ENCODE results near the gene ERBB4.
"Not testable (repeated sequence)": the region's sequence is repeated elsewhere in the genome, so short reads cannot be mapped to it uniquely, and the experiment has no call there.

The ERBB4 gene

GRCh38 chr2:211599146-211599545 lies 939.5 kb downstream of the ERBB4 start:
- peak; percentile 6 for DNase-seq (ENCODE audit: low spot score)

GRCh38 chr2:211598238-211598637 lies 940.4 kb downstream of the ERBB4 start:
- DNase-seq (ENCODE audit: low spot score): no peak

- not testable (repeated sequence) for DNase-seq (ENCODE audit: low spot score)
Measured at GRCh38 chr2:211592006-211592405, 946.6 kb downstream of the ERBB4 start.

GRCh38 chr2:211591426-211591825 lies 947.2 kb downstream of the ERBB4 start:
- no peak for DNase-seq (ENCODE audit: low spot score)

- DNase-seq (ENCODE audit: low spot score): no peak
Measured at GRCh38 chr2:211568439-211568838, 970.2 kb downstream of the ERBB4 start.

- no peak for DNase-seq (ENCODE audit: low spot score)
Measured at GRCh38 chr2:211564441-211564840, 974.2 kb downstream of the ERBB4 start.

GRCh38 chr2:211545582-211545981 lies 993.0 kb downstream of the ERBB4 start:
- no peak for DNase-seq (ENCODE audit: low spot score)

- DNase-seq (ENCODE audit: low spot score): no peak
Measured at GRCh38 chr2:211534632-211535031, 1004.0 kb downstream of the ERBB4 start.

GRCh38 chr2:211524248-211524647 lies 1014.4 kb downstream of the ERBB4 start:
- not testable (repeated sequence) for DNase-seq (ENCODE audit: low spot score)

GRCh38 chr2:211516537-211516936 lies 1022.1 kb downstream of the ERBB4 start:
- no peak for DNase-seq (ENCODE audit: low spot score)

- DNase-seq (ENCODE audit: low spot score): no peak
Measured at GRCh38 chr2:211514049-211514448, 1024.6 kb downstream of the ERBB4 start.

- no peak for DNase-seq (ENCODE audit: low spot score)
Measured at GRCh38 chr2:211513446-211513845, 1025.2 kb downstream of the ERBB4 start.

GRCh38 chr2:211512806-211513205 lies 1025.8 kb downstream of the ERBB4 start:
- no peak for DNase-seq (ENCODE audit: low spot score)

- DNase-seq (ENCODE audit: low spot score): no peak
Measured at GRCh38 chr2:211503856-211504255, 1034.7 kb downstream of the ERBB4 start.

- no peak for DNase-seq (ENCODE audit: low spot score)
Measured at GRCh38 chr2:211503198-211503597, 1035.4 kb downstream of the ERBB4 start.

GRCh38 chr2:211498551-211499205 lies 1039.9 kb downstream of the ERBB4 start:
- DNase-seq (ENCODE audit: low spot score): peak; percentile 23

GRCh38 chr2:211495339-211495738 lies 1043.3 kb downstream of the ERBB4 start:
- no peak for DNase-seq (ENCODE audit: low spot score)

GRCh38 chr2:211494536-211494935 lies 1044.1 kb downstream of the ERBB4 start:
- DNase-seq (ENCODE audit: low spot score): no peak

GRCh38 chr2:211494085-211494484 lies 1044.5 kb downstream of the ERBB4 start:
- no peak for DNase-seq (ENCODE audit: low spot score)

GRCh38 chr2:211487733-211488132 lies 1050.9 kb downstream of the ERBB4 start:
- DNase-seq (ENCODE audit: low spot score): peak; percentile 2

GRCh38 chr2:211479536-211480150 lies 1059.0 kb downstream of the ERBB4 start:
- no peak for DNase-seq (ENCODE audit: low spot score)

- DNase-seq (ENCODE audit: low spot score): no peak
Measured at GRCh38 chr2:211477537-211478275, 1060.9 kb downstream of the ERBB4 start.

- DNase-seq (ENCODE audit: low spot score): no peak
Measured at GRCh38 chr2:211473116-211473515, 1065.5 kb downstream of the ERBB4 start.
